IPS-20b (cell line): ENCODE data around the gene SND1.
"Not testable (repeated sequence)": the region's sequence is repeated elsewhere in the genome, so short reads cannot be mapped to it uniquely, and the experiment has no call there.

Experiments
- H3K27ac ChIP-seq: one replicate; pipeline ENCODE4 v1.5.1; 2013; ENCODE audit warnings: low read length
- H3K27me3 ChIP-seq: 2 replicates; pipeline ENCODE4 v1.6.1; 2013; ENCODE audit warnings: mild to moderate bottlenecking, low read length, inconsistent platforms; ENCODE audit not compliant: insufficient read depth
- H3K36me3 ChIP-seq: 2 replicates; pipeline ENCODE4 v1.6.1; 2013; ENCODE audit warnings: low read depth, mild to moderate bottlenecking, inconsistent platforms, low read length, moderate library complexity; ENCODE audit not compliant: insufficient read depth
- H3K4me1 ChIP-seq: 2 replicates; pipeline ENCODE4 v1.6.1; 2013; ENCODE audit warnings: mild to moderate bottlenecking, control low read depth, inconsistent platforms, low read length, moderate library complexity; ENCODE audit not compliant: insufficient read depth
- H3K4me3 ChIP-seq: 2 replicates; pipeline ENCODE4 v1.5.1; 2013; ENCODE audit warnings: mild to moderate bottlenecking, low read length, inconsistent platforms
- H3K9ac ChIP-seq: 2 replicates; pipeline ENCODE4 v1.6.1; 2013; ENCODE audit warnings: low read depth, mild to moderate bottlenecking, inconsistent platforms, low read length, moderate library complexity
- H3K9me3 ChIP-seq: 2 replicates; pipeline ENCODE4 v1.6.1; 2013; ENCODE audit warnings: mild to moderate bottlenecking, low read depth, low read length, inconsistent platforms; ENCODE audit not compliant: insufficient read depth

The SND1 gene

DNA sequence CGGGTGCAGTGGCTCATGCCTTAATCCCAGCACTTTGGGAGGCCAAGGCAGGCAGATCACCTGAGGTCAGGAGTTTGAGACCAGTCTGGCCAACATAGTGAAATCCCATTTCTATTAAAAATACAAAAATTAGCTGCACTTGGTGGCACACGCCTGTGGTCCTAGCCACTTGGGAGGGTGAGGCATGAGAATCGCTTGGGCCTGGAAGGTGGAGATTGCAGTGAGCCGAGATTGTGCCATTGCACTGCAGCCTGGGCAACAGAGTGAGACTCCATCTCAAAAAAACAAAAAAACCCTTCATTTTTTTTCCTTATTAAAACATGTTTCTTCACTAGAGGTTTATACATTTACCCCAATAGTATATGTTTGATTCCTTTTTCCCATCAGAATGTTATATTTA is 22.9 kb downstream of the SND1 start:
- H3K4me3 ChIP-seq, H3K9me3 ChIP-seq, H3K27ac ChIP-seq, H3K9ac ChIP-seq, H3K27me3 ChIP-seq: not testable (repeated sequence)
- Histone ChIP-seq H3K36me3 (peaks cover 14% of the 10 kb centered on the region), H3K4me1 (peaks cover 33% of the 10 kb centered on the region)

- no peaks in the 10 kb centered on the region for H3K27me3 ChIP-seq
- no peaks in the 10 kb centered on the region for H3K9me3 ChIP-seq
- H3K27ac ChIP-seq: no peak overlapping the region
- H3K4me1 ChIP-seq: peaks cover 33% of the 10 kb centered on the region
- no peak overlapping the region for H3K4me3 ChIP-seq
- H3K36me3 ChIP-seq: peaks cover 14% of the 10 kb centered on the region
- no peak overlapping the region for H3K9ac ChIP-seq
These were observed 23.7 kb downstream of the SND1 start for GRCh38 chr7:127675721-127676120.

DNA sequence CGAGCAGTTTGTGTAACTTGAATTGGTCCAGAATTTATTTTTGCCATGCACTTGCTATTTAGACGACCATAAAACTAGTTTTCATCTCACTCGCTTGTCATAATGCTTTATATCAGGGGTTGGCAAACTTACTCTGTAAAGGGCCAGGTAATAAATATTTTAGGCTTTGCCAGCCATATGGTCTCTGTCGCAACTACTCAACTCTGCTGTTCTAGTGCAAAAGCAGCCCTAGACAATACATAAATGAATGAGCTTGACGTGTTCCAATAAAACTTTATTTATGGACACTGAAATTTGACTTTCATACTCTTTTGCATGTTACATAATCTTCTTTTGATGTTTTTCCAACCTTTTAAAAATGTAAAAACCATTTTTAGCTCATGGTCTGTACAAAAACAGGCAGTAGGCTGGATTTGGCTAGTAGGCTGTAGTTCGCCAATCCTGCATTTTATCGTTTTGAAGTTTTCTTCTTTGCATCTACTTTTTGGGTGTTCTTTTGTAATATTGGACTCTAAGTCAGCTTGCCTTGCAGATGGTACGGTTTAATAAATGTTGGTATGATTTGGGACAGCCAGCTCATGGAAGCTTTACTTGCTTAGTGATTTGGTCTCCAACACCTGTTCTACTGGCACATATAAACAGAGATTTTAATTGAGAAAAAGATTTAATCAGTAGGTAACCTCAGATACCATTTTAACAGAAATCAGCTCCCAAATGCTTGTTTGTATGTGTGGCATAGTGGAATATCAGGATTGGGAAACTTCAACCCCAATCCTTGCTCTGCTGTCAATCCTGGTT is 25.6 kb downstream of the SND1 start:
- Histone ChIP-seq H3K4me1 (peaks cover 45% of the 10 kb centered on the region), H3K4me3 (no peak overlapping the region), H3K9ac (no peak overlapping the region), H3K27me3 (no peaks in the 10 kb centered on the region), H3K27ac (no peak overlapping the region), H3K36me3 (peaks cover 14% of the 10 kb centered on the region), H3K9me3 (no peaks in the 10 kb centered on the region)

GRCh38 chr7:127678337-127678736 is 26.3 kb downstream of the SND1 start:
- Histone ChIP-seq H3K9me3 (no peaks in the 10 kb centered on the region), H3K27ac (peak overlapping the region; percentile 37), H3K36me3 (peaks cover 14% of the 10 kb centered on the region), H3K27me3 (no peaks in the 10 kb centered on the region), H3K4me3 (no peak overlapping the region), H3K4me1 (peaks cover 50% of the 10 kb centered on the region), H3K9ac (no peak overlapping the region)

GRCh38 chr7:127678947-127679346 is 27.0 kb downstream of the SND1 start:
- Histone ChIP-seq H3K4me1 (peaks cover 50% of the 10 kb centered on the region), H3K36me3 (peaks cover 14% of the 10 kb centered on the region), H3K9ac (no peak overlapping the region), H3K9me3 (no peaks in the 10 kb centered on the region), H3K27ac (no peak overlapping the region), H3K27me3 (no peaks in the 10 kb centered on the region), H3K4me3 (no peak overlapping the region)

- Histone ChIP-seq H3K9ac (no peak overlapping the region), H3K4me1 (peaks cover 61% of the 10 kb centered on the region), H3K9me3 (no peaks in the 10 kb centered on the region), H3K27ac (no peak overlapping the region), H3K27me3 (no peaks in the 10 kb centered on the region), H3K4me3 (no peak overlapping the region), H3K36me3 (peaks cover 6% of the 10 kb centered on the region)
These were observed 29.0 kb downstream of the SND1 start for GRCh38 chr7:127680983-127681382.

DNA sequence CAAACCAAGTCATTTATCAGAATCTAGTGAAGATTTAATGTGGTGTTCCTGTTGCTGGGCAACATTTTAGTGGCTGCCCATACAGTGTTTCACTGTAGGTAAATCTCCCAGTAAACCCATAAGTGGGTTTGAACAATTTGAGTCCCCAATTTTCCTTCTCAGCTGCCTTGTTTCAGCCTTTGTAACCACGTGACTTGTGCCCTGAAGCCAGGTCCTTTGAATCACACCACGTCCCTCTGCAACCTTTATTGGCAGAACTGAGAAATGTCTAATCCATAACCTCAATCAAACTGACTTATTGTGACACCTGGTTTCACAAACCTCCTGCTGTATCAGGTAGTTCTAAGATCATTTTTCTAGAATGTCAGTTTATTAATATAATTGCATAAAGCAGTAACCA is 30.1 kb downstream of the SND1 start:
- no peaks in the 10 kb centered on the region for H3K27me3 ChIP-seq
- H3K4me1 ChIP-seq: peaks cover 61% of the 10 kb centered on the region
- no peaks in the 10 kb centered on the region for H3K9me3 ChIP-seq
- H3K27ac ChIP-seq: peak overlapping the region; percentile 7
- H3K4me3 ChIP-seq: no peak overlapping the region
- H3K9ac ChIP-seq: no peak overlapping the region; the same call in 1 of the 2 replicates
- H3K36me3 ChIP-seq: peaks cover 10% of the 10 kb centered on the region

DNA sequence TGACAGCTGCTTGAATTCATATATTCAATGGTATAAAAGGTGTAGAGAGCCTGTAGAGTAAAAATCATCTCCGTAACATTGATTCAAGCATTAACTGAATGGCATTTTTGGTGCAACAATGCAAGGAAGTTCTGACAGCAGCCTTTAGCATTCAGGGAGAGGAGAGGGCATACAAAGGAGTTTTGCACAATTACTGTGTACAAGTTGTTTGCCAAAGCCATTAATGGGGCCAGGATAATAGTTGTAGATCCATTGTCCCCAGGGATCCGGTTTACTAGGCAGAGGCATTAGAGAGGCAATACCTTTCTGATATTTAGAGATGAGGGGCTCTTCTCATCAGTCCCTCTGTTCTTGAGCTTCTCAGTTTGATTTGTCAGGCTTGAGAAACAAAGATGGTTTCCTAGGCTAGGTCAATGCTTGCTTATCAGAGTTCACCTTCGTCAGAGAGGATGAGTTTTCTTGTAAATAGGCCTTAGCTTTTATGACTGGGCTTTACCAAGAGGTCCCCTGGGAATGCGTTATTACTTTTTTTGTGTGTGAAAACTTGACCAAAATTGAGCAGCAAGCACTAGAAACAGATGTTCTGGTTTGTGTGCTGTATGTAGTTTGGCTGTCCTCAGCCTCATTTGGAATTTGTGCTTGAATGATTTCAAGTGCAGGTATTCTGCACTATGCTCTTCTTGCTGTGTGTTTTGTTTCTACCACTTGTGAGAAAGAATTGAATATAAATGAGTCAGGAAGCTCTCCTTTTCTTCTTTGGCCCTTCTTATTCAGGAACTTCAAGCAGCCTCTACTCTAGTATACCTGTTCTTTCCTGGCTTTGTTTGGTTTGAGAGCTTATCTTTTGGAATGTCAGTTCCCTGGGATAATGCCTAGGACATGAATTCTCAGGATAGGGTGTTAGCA is 32.0 kb downstream of the SND1 start:
- Histone ChIP-seq H3K27me3 (no peaks in the 10 kb centered on the region), H3K4me3 (peak overlapping the region; percentile 28), H3K36me3 (peaks cover 27% of the 10 kb centered on the region), H3K9ac (peak overlapping the region; percentile 41; the same call in 1 of the 2 replicates), H3K27ac (peak overlapping the region; percentile 90), H3K9me3 (no peaks in the 10 kb centered on the region), H3K4me1 (peaks cover 45% of the 10 kb centered on the region)

DNA sequence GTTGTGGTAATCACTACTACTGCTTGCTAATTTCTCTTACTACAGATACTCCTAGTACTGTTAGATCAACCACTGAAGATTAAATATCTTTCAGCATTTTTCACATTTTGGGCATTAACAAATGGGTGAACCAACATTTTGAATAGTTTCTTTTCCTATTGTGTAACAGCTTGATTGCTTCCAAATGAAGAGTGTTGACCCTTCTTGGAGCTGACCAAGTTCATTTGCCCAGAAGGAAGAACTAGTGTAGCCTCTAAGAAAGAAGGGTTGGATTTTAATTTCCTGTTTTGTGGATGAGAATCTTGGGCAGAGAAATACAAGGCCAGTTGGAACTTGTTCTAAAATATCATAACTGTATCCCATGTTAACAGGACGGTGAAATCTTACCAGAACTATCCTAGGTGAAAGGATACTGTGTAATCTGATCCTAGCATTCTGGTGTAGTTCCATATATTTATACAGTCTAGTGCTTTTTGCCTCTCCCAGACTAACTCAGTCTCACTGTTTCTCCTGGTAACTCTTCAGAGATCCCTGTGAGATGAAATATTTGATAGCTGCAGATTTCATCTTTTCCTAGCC is 37.3 kb downstream of the SND1 start:
- Histone ChIP-seq H3K4me1 (peaks cover 13% of the 10 kb centered on the region), H3K4me3 (no peak overlapping the region), H3K9ac (no peak overlapping the region), H3K27me3 (no peaks in the 10 kb centered on the region), H3K27ac (no peak overlapping the region), H3K36me3 (peaks cover 70% of the 10 kb centered on the region), H3K9me3 (no peaks in the 10 kb centered on the region)

DNA sequence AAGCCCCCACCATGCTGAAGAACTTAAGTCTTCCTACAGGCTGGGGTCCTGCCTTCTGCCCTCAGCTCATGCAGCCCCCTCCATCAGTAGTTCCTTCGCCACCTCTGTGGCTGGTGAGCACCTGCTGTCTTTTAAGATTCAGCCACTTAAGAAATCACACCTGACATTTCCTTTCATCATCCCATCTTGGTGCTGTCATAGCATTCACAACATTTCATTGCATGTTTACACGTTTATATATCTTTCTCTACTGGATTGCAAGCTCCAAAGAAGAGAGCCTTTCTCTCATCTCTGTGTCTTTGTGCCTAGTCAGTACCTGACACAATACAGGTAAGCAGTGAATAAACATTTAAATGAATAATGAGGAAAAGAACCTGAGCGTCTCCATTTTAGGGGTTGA is 38.3 kb downstream of the SND1 start:
- Histone ChIP-seq H3K27me3 (no peaks in the 10 kb centered on the region), H3K9ac (no peak overlapping the region), H3K27ac (no peak overlapping the region), H3K36me3 (peaks cover 80% of the 10 kb centered on the region), H3K4me3 (no peak overlapping the region), H3K4me1 (peaks cover 4% of the 10 kb centered on the region), H3K9me3 (no peaks in the 10 kb centered on the region)

DNA sequence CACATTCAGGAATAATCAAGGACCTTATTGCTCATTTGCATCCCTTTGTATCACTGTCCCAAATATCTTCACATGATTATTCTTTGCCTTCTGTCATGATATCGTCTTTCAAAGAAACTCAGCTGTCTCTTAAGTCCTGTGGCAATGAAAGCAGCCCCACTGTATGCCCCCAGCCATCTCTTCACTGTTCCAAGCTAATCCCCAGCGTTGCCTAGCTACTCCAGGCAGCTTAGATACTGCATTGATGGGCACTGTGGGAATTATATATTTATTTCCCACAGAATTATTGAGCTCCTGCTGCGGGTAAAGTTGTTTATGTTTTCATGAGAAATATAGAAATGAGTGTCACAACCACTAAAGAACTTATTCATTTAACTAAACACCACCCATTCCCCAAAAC is 38.8 kb downstream of the SND1 start:
- peaks cover 85% of the 10 kb centered on the region for H3K36me3 ChIP-seq
- no peak overlapping the region for H3K27ac ChIP-seq
- no peaks in the 10 kb centered on the region for H3K9me3 ChIP-seq
- H3K4me1 ChIP-seq: no peaks in the 10 kb centered on the region
- H3K27me3 ChIP-seq: no peaks in the 10 kb centered on the region
- no peak overlapping the region for H3K9ac ChIP-seq
- no peak overlapping the region for H3K4me3 ChIP-seq
